HUES64 (cell line): ENCODE results near the gene RNF187.

ENCODE experiments used
- H3K27ac ChIP-seq: 2 replicates; pipeline ENCODE4 v1.7.0; 2013; ENCODE audit warnings: low read depth, low read length, inconsistent platforms
- H3K27me3 ChIP-seq: 2 replicates; pipeline ENCODE4 v1.6.1; 2013; ENCODE audit warnings: mild to moderate bottlenecking, low read length; ENCODE audit not compliant: insufficient read depth
- H3K36me3 ChIP-seq: 2 replicates; pipeline ENCODE4 v1.6.1; 2013; ENCODE audit warnings: mild to moderate bottlenecking, low read length; ENCODE audit not compliant: insufficient read depth
- H3K4me1 ChIP-seq: 2 replicates; pipeline ENCODE4 v1.6.1; 2013; ENCODE audit warnings: mild to moderate bottlenecking, low read length, moderate library complexity; ENCODE audit not compliant: insufficient read depth
- H3K4me3 ChIP-seq: 2 replicates; pipeline ENCODE4 v1.5.1; 2013; ENCODE audit warnings: mild to moderate bottlenecking, low read length, moderate library complexity
- H3K9ac ChIP-seq: 2 replicates; pipeline ENCODE4 v1.6.1; 2013; ENCODE audit warnings: mild to moderate bottlenecking, low read depth, low read length
- H3K9me3 ChIP-seq: 2 replicates; pipeline ENCODE4 v1.6.1; 2013; ENCODE audit warnings: low read depth, low read length; ENCODE audit not compliant: insufficient read depth
- WGBS: fragments of 150-250, 120-280 bp; methylation state at CpG from one replicate; pipeline ENCODE4 v1.1.7; 2013; ENCODE audit warnings: missing lambda C conversion rate; 5-methylcytosine and 5-hydroxymethylcytosine counted together

Gene RNF187

DNA sequence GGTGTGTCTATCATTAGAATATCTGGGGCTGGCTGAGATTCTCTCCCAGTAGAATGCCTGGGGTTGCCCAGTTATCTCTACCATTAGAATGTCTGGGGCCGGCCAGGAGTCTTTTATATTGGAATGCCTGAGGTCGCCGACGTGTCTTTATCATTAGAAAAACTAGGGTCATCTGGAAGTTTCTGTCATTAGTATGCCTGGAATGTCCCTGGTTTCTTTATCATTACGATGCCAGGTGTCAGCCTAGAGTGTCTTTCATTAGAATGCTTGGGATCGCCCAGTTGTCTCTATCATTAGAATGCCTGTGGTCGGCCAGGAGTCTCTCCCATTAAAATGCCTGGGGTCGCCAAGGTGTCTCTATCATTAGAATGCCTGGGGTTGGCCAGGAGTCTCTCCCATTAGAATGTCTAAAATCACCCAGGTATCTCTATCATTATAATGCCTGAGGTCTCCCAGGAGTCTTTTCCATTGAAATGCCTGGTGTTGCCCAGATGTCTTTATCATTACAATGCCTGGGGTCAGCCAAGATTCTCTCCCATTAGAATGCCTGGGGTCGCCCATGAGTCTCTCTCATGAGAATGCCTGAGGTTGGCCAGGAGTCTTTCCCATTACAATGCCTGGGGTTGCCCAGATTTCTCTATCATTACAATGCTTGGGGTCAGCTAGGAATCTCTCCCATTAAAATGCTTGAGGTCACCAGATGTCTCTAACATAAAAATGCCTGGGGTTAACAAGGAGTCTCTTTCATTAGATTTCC lies 53.2 kb downstream of the RNF187 start:
- Histone ChIP-seq H3K4me1 (no peaks in the 10 kb centered on the region), H3K36me3 (no peaks in the 10 kb centered on the region), H3K9ac (no peak overlapping the region), H3K9me3 (peaks cover 37% of the 10 kb centered on the region), H3K27ac (no peak overlapping the region), H3K4me3 (no peak overlapping the region), H3K27me3 (peaks cover 19% of the 10 kb centered on the region; the same call in 1 of the 2 replicates)
- 56% methylated on average over 9 of the region's 9 CpGs for WGBS

DNA sequence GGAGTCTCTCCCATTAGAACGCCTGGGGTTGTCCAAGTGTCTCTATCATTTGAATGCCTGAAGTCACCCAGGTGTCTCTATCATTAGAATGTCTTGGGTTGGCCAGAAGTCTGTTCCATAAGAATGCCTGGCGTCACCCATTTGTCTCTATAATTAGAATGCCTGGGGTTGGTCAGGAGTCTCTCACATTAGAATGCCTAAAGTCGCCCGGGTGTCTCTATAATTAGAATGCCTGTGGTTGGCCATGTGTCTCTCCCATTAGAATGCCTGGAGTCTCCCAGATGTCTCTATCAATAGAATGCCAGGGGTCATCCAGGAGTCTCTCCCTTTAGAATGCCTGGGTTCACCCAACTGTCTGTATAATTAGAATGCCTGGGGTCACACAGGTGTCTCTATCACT lies 54.5 kb downstream of the RNF187 start:
- Histone ChIP-seq H3K27me3 (peaks cover 29% of the 10 kb centered on the region; the same call in 1 of the 2 replicates), H3K36me3 (no peaks in the 10 kb centered on the region), H3K4me1 (no peaks in the 10 kb centered on the region), H3K9ac (no peak overlapping the region), H3K4me3 (no peak overlapping the region), H3K9me3 (peaks cover 34% of the 10 kb centered on the region), H3K27ac (no peak overlapping the region)
- 82% methylated on average over 4 of the region's 4 CpGs for WGBS

DNA sequence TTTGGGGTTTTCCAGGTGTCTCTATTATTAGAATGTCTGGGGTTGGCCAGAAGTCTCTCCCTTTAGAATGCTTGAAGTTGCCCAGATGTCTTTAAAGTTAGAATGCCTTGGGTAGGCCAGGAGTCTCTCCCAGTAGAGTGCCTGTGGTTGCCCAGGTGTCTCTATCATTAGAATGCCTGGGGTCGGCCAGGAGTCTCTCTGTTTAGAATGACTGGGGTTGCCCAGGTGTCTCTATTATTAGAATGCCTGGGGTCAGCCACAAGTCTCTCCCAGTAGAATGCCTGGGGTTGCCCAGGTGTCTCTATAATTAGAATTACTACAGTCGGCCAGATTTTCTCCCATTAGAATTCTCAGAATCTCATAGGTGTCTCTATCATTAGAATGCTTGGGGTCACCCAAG lies 55.2 kb downstream of the RNF187 start:
- Histone ChIP-seq H3K4me1 (no peaks in the 10 kb centered on the region), H3K27me3 (peaks cover 29% of the 10 kb centered on the region; the same call in 1 of the 2 replicates), H3K9me3 (peaks cover 35% of the 10 kb centered on the region), H3K27ac (no peak overlapping the region), H3K4me3 (no peak overlapping the region), H3K36me3 (no peaks in the 10 kb centered on the region), H3K9ac (no peak overlapping the region)
- WGBS: 75% methylated on average over 1 of the region's 2 CpGs

DNA sequence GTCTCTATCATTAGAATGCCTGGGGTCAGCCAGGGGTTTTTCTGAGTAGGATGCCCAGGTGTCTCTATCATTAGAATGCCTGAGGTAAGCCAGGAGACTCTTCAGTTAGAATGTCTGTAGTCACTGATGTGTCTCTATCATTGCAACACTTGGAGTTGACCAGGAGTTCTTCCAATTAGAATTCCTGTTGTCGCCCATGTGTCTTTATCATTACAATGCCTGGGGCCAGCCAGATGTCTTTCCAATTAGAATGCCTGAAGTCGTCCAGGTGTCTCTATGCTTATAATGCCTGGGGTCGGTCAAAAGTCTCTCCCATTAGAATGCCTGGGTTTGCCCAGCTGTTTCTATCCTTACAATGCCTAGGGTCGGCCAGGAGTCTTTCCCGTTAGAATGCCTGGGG lies 55.8 kb downstream of the RNF187 start:
- no peak overlapping the region for H3K4me3 ChIP-seq
- peaks cover 29% of the 10 kb centered on the region; the same call in 1 of the 2 replicates for H3K27me3 ChIP-seq
- H3K9me3 ChIP-seq: peaks cover 33% of the 10 kb centered on the region
- 79% methylated on average over 5 of the region's 5 CpGs for WGBS
- no peak overlapping the region for H3K27ac ChIP-seq
- H3K9ac ChIP-seq: no peak overlapping the region
- H3K36me3 ChIP-seq: no peaks in the 10 kb centered on the region
- H3K4me1 ChIP-seq: no peaks in the 10 kb centered on the region

DNA sequence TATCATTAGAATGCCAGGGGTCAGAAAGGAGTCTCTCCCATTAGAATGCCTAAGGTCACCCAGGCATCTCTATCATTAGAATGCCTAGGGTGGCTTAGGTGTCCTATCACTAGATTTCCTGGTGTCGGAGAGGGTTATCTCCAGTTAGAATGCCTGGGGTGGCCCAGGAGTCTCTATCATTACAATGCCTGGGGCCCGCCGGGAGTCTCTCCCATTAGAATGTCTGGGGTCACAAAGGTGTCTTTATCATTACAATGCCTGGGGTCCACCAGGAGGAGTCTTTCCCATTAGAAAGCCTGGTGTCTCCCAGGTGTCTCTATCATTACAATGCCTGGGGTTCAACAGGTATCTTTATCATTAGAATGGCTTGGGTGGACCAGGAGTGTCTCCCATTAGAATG lies 56.2 kb downstream of the RNF187 start:
- H3K36me3 ChIP-seq: no peaks in the 10 kb centered on the region
- H3K4me1 ChIP-seq: no peaks in the 10 kb centered on the region
- H3K9ac ChIP-seq: no peak overlapping the region
- peaks cover 29% of the 10 kb centered on the region; the same call in 1 of the 2 replicates for H3K27me3 ChIP-seq
- no peak overlapping the region for H3K27ac ChIP-seq
- H3K4me3 ChIP-seq: no peak overlapping the region
- peaks cover 36% of the 10 kb centered on the region for H3K9me3 ChIP-seq
- 76% methylated on average over 3 of the region's 3 CpGs for WGBS

DNA sequence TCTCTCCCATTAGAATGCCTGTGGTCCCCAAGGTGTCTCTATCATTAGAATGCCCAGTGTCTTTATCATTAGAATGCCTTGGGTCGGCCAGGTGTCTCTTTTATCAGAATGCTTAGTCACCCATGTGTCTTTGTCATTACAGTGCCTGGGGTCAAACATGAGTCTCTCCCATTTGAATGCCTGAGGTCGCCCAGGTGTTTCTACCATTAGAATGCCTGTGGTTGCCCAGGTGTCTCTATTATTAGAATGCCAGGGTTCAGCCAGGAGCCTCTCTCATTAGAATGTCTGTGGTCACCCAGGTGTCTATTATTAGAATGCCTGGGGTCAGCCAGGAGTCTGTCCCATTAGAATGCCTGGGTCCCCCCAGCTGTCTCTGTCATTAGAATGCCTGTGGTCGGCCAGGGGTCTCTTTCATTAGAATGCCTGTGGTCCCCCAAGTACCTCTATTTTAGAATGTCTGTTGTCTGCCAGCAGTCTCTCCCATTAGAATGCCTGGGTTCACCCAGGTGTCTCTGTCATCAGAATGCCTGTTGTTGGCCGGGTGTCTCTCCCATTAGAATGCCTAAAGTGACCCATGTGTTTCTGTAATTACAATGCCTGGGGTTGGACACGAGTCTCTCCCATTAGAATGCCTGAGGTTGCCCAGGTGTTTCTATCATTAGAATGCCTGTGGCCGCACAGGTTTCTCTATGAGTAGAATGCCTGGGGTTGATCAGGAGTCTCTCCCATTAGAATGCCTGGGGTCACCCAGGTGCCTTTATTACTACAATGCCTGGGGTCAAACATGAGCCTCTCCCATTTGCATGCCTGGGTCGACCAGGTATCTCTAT lies 57.1 kb downstream of the RNF187 start:
- Histone ChIP-seq H3K4me3 (no peak overlapping the region), H3K4me1 (no peaks in the 10 kb centered on the region), H3K9me3 (peaks cover 35% of the 10 kb centered on the region), H3K27ac (no peak overlapping the region), H3K36me3 (no peaks in the 10 kb centered on the region), H3K27me3 (peaks cover 26% of the 10 kb centered on the region; the same call in 1 of the 2 replicates), H3K9ac (no peak overlapping the region)
- 61% methylated on average over 7 of the region's 7 CpGs for WGBS

DNA sequence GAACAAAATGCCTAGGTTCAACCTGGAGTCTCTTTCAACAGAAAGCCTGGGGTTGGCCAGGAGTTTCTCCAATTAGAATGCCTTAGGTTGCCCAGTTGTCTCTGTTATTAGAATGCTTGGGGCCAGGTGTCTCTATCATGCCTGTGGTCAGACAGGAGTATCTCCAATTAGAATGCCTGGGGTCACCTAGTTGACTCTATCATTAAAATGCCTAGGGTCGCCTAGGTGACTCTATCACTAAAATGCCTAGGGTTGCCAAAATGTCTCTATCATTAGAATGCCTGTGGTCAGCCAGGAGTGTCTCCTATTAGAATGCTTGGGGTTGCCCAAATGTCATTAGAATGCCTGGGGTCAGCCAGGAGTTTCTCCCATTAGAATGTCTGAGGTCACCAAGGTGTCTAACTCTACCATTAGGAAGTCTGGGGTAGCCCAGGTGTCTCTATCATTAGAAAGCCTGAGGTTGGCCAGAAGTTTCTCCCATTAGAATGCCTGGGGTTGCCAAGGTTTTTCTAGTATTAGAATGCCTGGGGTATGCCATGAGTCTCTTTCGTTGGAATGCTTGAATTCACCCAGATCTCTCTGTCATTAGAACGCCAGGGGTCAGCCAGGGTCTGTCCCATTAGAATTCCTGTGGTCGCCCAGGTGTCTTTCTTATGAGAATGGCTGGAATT lies 57.9 kb downstream of the RNF187 start:
- Histone ChIP-seq H3K27ac (no peak overlapping the region), H3K27me3 (peaks cover 19% of the 10 kb centered on the region; the same call in 1 of the 2 replicates), H3K9ac (no peak overlapping the region)

More for the DNA sequence above, 57.9 kb downstream of the RNF187 start:
- H3K9me3 ChIP-seq: peaks cover 29% of the 10 kb centered on the region
- no peaks in the 10 kb centered on the region for H3K4me1 ChIP-seq
- WGBS: 54% methylated on average over 4 of the region's 4 CpGs
- no peaks in the 10 kb centered on the region for H3K36me3 ChIP-seq
- H3K4me3 ChIP-seq: no peak overlapping the region
